H7 (cell line): ENCODE results near the gene NCBP3. TPM values are rescaled to one million over a fixed set of nuclear protein-coding genes. Genes with fewer than 3 reads are reported as not detected.
A peak's percentile ranks its signal among the peaks of the same experiment; 100 is the strongest.
"Not testable (repeated sequence)": the region's sequence is repeated elsewhere in the genome, so short reads cannot be mapped to it uniquely, and the experiment has no call there.

ENCODE experiments used
- DNase-seq: peaks from one replicate; pipeline ENCODE4 v3.0.0; 2012
- H3K27me3 ChIP-seq: 2 replicates; pipeline ENCODE4 v1.6.0; 2011; ENCODE audit warnings: mild to moderate bottlenecking, low read length; ENCODE audit not compliant: control insufficient read depth, insufficient read depth
- H3K36me3 ChIP-seq: replicated peaks from 2 replicates; pipeline ENCODE4 v1.5.1; 2011; ENCODE audit warnings: low read length; ENCODE audit not compliant: control insufficient read depth, insufficient read depth
- H3K4me3 ChIP-seq: 2 replicates; pipeline ENCODE4 v1.5.1; 2011; ENCODE audit warnings: low read depth, mild to moderate bottlenecking, control low read depth, low read length, moderate library complexity; ENCODE audit not compliant: insufficient read depth
- total RNA-seq: library from RNA; depleted of rRNA; stranded (reverse); fragments of >200 nt; shearing (Covaris generic); gene quantifications from 2 replicates; pipeline ENCODE4 v1.2.3, GENCODE V29; 2014

NCBP3 gene
- total RNA-seq, 1 experiment from 2014 or later: 17.5 TPM

GRCh38 chr17:3846437-3847164, 555 bp upstream of the NCBP3 start:
- DNase-seq: no peak
- peaks cover 4% of the 10 kb centered on the region for H3K36me3 ChIP-seq
- H3K27me3 ChIP-seq: no peaks in the 10 kb centered on the region
- H3K4me3 ChIP-seq: no peak overlapping the region

DNA sequence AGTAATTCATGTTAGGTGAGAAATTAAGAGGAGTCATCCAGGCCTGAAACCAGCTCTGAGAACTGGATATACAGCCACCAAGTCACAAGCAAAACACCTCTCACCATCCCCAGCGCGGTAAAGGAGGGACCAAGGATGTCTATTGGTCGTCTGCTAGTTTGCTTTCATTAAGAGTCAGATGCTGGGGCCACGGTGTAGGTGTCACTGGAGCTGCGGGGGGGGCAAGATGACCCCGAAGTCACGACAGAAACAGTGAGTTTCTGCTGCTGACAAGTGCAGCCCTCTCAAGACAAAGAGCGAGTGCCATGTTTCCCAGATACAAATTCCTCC, 790 bp downstream of the NCBP3 start:
- no peak for DNase-seq
- peak overlapping the region; percentile 86 for H3K4me3 ChIP-seq
- peaks cover 4% of the 10 kb centered on the region for H3K36me3 ChIP-seq
- H3K27me3 ChIP-seq: no peaks in the 10 kb centered on the region

GRCh38 chr17:3844556-3844955, 1.5 kb downstream of the NCBP3 start:
- H3K4me3 ChIP-seq: not testable (repeated sequence)

DNA sequence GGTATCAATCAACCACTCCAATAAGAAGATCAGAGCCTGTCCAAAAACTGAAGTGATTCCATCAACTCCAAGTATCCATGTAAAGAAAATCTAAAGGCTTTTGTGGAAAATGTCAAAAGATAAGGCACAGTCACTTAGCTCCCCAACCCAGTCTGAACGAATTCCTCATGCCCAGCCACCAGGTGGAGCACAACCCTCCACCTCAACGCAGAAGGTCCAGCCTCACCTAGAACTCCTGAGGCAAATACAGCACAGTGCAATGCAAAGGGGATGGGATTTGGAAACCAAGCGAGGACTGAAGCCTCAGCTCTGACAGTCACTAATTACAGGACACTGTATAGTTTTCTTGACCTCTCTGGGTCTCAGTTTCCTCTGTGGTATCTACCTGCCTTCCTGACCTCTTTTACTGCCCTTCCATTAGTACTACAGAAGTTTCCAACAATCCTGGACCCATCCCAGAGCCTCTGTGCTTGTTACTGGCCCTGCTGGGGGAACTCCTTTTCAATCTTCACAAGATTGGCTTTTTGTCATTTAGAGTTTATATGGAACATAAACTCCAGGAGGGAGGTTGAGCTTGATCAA, 2.0 kb downstream of the NCBP3 start:
- Histone ChIP-seq H3K4me3 (no peak overlapping the region), H3K36me3 (peaks cover 9% of the 10 kb centered on the region), H3K27me3 (no peaks in the 10 kb centered on the region)
- DNase-seq: peak; percentile 83

More at GRCh38 chr17:3844556-3844955, 1.5 kb downstream of the NCBP3 start:
- not testable (repeated sequence) for H3K36me3 ChIP-seq, DNase-seq, H3K27me3 ChIP-seq

GRCh38 chr17:3838206-3838605, 7.8 kb downstream of the NCBP3 start:
- no peak for DNase-seq
- peaks cover 21% of the 10 kb centered on the region for H3K36me3 ChIP-seq
- H3K27me3 ChIP-seq: no peaks in the 10 kb centered on the region
- H3K4me3 ChIP-seq: no peak overlapping the region

- DNase-seq: no peak
- no peaks in the 10 kb centered on the region for H3K27me3 ChIP-seq
- H3K4me3 ChIP-seq: no peak overlapping the region
- peaks cover 19% of the 10 kb centered on the region for H3K36me3 ChIP-seq
Measured at GRCh38 chr17:3836551-3836950, 9.5 kb downstream of the NCBP3 start.

- H3K4me3 ChIP-seq: no peak overlapping the region
- peaks cover 19% of the 10 kb centered on the region for H3K36me3 ChIP-seq
- no peak for DNase-seq
Measured at GRCh38 chr17:3835410-3836229, 10.4 kb downstream of the NCBP3 start.

GRCh38 chr17:3834811-3835210, 11.2 kb downstream of the NCBP3 start:
- DNase-seq: no peak
- no peaks in the 10 kb centered on the region for H3K27me3 ChIP-seq
- H3K4me3 ChIP-seq: no peak overlapping the region
- H3K36me3 ChIP-seq: peaks cover 17% of the 10 kb centered on the region

More at GRCh38 chr17:3835410-3836229, 10.4 kb downstream of the NCBP3 start:
- no peaks in the 10 kb centered on the region for H3K27me3 ChIP-seq

DNA sequence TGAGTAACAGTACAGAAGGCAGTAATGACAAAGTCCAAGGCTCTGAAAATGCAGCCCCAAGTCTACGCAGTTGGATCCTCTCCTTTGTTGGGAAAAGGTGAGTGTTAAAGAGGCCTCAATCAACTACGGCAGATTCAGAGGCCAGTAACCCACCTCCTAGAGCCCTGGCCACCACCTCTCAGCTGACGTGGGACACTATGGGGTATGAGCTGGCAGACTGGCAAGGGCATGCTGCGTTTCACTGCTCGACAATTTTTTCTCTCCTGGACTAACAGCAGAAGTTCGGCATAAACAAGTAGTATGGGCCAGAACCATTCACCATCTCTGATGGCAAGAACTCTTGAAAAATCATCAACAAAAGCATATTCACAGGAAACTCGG, 17.2 kb downstream of the NCBP3 start:
- Histone ChIP-seq H3K36me3 (peaks cover 11% of the 10 kb centered on the region), H3K4me3 (no peak overlapping the region), H3K27me3 (no peaks in the 10 kb centered on the region)
- DNase-seq: no peak

- Histone ChIP-seq H3K36me3 (peaks cover 10% of the 10 kb centered on the region), H3K4me3 (no peak overlapping the region)
- no peak for DNase-seq
Measured at GRCh38 chr17:3828151-3828851, 17.7 kb downstream of the NCBP3 start.

DNA sequence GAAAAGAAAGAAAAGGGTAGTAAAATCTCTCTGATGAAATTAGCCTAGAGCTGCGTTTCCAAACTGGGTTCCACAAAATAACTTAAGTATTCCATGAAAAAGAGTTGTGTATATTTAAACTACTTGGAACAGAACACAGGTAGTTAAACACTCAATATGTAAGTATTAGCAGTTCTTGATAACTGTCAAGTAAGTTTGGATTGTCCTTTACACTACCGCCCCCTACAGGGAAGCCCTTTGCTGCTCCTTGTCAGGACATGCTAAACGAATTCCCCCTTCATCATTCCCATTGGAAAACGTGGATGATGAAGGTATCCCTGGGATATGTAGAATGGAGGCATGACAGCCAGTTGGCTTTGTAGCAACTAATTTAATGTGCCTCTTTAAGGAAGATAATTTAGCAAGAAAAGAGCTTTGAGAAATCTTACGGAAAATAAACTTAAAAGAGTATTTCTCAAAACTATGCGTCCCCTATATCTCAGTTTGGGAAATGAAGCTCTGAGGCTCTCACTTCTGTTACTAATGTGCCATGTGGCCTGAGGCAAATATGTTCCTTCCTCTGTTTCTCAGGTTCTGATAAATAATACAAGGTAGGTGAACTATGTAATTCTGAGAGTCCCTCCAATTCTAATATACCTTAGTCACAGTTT, 18.8 kb downstream of the NCBP3 start:
- H3K27me3 ChIP-seq: no peaks in the 10 kb centered on the region
- H3K4me3 ChIP-seq: no peak overlapping the region
- H3K36me3 ChIP-seq: peaks cover 10% of the 10 kb centered on the region
- peak; percentile 82 for DNase-seq

More at GRCh38 chr17:3828151-3828851, 17.7 kb downstream of the NCBP3 start:
- no peaks in the 10 kb centered on the region for H3K27me3 ChIP-seq

GRCh38 chr17:3826191-3826590, 19.9 kb downstream of the NCBP3 start:
- no peaks in the 10 kb centered on the region for H3K27me3 ChIP-seq

GRCh38 chr17:3821101-3821500, 24.9 kb downstream of the NCBP3 start:
- DNase-seq: no peak
- Histone ChIP-seq H3K36me3 (peaks cover 21% of the 10 kb centered on the region), H3K4me3 (no peak overlapping the region), H3K27me3 (no peaks in the 10 kb centered on the region)

More at GRCh38 chr17:3826191-3826590, 19.9 kb downstream of the NCBP3 start:
- DNase-seq: no peak
- Histone ChIP-seq H3K36me3 (peaks cover 11% of the 10 kb centered on the region), H3K4me3 (no peak overlapping the region)

- no peak overlapping the region for H3K4me3 ChIP-seq
- H3K36me3 ChIP-seq: peaks cover 23% of the 10 kb centered on the region
- no peak for DNase-seq
- H3K27me3 ChIP-seq: no peaks in the 10 kb centered on the region
Measured at GRCh38 chr17:3818786-3819185, 27.3 kb downstream of the NCBP3 start.
